NCI-H2029 (cell line): ENCODE results near the gene PROK2.

ENCODE experiments used
- DNase-seq: peaks from one replicate; lab custom pipeline; 2025; lab: John Stamatoyannopoulos, UW

The PROK2 gene

DNA sequence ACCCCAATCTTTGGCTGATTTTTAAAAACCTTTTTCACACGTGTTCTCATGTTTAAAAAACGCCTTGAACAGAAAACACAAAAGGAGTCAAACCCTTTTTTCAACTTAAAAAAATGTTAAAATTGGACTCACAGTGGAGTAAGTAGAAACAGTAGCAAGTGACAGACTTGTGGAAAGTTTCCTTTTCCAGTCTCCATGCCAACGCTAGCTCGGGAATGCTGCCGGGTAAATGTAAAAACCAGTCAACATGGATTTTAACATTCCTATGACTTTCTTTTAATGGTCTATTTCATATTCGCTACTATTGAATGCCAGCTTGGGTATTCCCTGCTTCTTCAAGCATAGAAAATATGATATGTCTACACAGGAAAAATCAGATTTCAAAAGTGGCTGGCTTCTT lies 1.6 kb upstream of the PROK2 start:
- no peak for DNase-seq

DNA sequence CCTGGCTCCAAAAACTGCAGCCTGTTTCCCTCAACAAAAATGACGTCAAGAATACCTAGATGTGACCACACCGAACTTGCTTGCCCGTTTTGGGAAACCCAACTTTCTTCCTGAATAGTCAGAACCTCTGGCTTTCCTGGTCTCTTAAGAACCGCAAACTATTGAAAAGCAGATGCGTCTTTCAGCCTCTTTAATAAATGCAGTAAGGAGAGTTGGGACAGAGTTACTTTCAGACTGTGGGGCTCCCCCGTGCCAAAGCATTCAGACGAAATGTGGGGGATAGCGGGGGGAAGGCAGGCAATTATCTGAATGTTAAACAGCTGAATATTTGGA lies 1.2 kb upstream of the PROK2 start:
- no peak for DNase-seq

GRCh38 chr3:71785532-71786216 lies 726 bp upstream of the PROK2 start:
- DNase-seq: no peak

DNA sequence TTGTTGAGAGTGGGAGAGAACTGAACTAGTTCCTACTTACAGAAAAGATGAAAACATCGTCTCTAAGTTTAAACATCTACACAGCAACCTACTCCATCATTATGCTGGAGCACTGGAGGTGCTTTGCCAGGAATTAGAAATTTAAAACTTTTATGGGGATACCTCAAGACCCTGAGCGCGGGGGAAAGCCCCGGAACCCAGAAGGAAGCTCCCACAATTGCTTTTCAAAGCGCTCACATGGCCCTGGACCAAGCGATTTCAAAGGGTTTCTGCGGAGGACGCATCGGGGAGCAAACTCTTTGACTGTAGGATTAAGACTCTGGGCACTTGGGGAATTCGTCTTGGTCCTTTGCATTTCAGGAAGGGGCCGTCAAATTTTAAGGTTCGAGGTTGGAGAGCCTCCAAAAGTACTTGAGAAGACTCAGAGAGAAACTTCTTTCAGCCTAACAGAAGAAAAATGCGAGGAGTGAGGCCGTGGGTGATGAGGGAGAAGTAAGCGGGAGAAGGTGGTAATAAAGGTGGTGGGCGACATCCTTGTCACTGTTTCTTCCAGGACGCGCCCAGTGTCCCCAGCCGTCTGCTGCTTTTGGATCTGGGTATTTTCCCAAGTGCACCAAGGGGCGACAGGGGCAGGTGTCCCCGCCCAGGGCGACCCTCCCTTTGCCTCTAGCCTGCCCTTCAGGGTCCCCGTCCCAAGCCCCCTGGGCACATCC lies 591 bp downstream of the PROK2 start:
- no peak for DNase-seq

- no peak for DNase-seq
These were observed 1.8 kb downstream of the PROK2 start for GRCh38 chr3:71783152-71783551.

DNA sequence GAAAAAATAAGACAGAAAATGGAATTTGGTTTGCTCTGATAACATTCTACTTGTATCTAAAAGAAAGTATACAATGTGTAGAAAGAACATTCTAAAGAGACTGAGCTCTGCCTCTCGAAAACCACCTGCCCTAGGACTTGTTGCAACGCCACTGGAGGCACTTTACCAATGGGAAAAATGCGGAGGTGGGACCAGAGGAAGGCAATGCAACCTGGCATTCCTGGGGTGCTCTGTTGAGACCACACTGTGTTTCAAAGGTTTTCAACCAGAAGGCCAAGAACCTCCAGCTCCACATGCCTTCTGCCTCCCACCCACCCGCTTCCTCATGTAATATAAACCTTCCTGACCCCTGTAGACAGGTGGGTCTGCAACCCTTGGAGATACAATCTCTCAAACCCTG lies 4.5 kb downstream of the PROK2 start:
- DNase-seq: no peak

DNA sequence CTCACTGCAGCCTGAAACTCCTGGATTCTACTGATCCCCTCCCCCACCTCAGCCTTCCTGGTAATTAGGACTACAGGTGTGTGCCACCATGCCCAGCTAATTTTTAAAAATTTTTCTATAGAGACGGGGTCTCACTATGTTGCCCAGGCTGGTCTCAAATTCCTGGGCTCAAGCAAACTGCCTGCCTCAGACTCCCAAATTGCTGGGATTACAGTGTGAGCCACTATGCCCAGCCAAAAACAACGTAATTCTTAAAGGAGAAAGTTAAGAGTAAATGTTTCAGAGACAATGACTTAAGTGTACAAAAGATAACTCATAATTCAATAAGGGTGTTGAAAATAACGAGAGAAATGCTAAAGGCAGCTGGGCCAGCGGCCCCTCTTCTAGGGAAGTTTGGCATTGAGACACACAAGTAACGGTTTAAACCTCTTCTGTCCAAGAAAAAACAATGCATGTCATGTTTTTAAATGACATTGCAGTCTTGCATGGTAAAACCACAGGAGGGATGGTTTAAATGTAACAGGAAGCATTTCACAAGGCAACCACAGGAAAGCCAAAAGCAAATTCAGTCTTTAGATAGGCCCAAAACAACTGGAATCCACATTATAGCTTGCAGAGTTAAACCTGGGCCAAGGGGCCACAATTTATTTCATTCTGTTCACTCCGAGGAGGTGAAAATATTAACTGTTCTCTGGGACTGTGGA lies 5.1 kb downstream of the PROK2 start:
- DNase-seq: no peak

DNA sequence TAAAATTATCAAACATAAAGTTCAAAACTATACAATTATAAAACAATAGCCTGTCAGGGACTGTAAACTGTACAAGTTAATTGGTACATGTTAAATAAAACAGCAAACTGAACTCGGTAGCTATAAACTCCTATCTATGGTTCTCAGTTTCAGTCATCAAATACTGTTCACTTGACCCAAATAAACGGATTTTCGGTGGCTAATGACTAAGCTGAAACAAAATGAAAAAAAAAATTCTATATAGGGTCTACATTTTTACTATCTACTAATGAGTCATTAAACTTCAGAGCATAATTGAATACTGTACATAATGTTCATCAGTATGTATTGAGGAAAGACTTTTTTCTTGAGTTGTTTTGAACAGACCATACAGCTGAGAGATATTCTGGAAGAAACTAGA lies 6.6 kb downstream of the PROK2 start:
- no peak for DNase-seq

DNA sequence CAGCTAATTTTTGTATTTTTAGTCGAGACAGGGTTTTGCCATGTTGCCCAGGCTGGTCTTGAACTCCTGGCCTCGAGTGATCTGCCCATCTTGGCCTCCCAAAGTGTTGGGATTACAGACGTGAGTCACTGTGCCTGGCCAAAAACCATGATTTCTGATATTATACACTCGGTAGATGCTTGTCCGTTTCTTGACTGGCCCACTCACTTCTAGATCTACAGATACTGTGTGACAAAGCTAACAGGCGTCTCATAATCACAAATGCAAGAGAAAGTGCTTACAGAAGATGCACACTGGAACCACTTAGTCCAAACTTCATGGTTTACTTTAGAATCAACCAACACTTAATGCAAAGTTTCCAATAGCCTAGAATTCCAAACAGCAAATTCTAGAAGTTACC lies 8.4 kb downstream of the PROK2 start:
- DNase-seq: no peak

DNA sequence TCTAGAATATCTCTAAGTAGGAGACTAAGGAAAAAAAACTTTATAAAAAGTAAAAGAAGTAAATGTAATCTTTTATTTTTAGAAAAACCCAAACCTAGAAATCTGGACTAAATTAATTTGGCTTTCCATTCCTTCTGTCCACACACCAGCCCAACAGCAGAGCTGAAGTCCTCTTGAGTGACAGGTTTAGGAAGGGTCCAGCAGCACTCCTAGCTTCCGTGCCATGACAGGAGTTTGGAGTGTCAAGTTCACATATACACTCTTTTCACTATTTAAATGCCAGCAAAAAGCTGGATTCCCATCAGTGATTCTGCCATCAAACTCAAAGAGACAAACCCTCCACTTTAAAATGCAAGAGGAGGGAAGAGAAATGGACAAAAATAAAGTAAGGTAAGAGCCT lies 13.1 kb downstream of the PROK2 start:
- DNase-seq: no peak

DNA sequence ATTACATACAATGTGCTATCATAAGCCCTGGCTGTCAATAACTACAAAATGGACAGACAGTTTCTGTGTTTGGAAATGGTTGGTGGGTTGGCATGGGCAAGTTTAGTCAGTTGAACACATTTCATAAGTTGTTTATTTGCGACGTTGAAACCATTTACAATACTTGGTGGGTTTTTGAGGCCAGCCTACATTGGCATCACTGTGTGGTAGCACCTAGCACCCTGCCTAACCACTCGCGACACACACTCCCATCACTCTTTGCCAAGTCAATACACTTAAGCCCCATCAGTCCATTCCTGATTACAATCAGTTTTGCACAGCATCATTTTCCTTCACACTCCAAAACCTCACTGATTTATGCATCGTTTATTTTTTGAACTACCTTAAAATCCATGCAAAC lies 13.8 kb downstream of the PROK2 start:
- DNase-seq: no peak

DNA sequence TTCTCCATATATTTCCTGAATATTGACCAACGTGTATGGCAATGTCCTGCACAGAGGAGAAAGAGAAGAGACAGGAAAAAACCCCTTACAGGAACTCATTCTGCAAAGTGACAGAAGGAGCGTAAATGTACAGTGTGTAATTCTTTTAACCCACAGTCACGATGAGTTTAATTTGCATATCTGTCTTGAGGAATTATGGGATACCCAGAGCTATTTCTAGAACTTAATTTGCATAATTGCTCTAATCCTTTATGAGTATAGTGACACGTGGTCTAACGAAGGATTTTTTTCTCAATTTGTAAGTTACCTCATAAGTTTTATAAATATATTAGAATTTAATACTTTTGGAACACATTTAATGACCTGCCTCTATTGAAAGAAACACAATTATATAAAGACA lies 21.5 kb downstream of the PROK2 start:
- no peak for DNase-seq

DNA sequence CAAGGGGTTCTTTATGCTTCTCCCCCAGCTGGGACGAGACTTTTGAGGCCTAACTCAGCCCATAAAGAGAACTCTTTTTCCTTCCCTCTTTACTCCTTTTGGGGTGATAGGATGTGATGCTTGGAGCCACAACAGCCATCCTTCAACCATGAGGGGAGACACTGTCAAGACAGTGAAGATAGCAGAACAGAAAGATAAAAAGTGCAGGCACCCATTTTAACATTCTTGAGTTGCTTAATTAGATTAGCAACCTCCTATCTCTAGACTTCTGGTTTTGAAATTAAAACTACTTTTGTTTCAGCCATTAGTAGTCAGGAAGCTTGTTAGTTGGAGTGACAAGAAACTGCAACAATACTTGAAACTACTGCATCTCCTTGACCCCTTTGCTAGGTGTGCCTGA lies 24.8 kb downstream of the PROK2 start:
- DNase-seq: no peak

- DNase-seq: no peak
These were observed 25.5 kb downstream of the PROK2 start for GRCh38 chr3:71759401-71759800.

DNA sequence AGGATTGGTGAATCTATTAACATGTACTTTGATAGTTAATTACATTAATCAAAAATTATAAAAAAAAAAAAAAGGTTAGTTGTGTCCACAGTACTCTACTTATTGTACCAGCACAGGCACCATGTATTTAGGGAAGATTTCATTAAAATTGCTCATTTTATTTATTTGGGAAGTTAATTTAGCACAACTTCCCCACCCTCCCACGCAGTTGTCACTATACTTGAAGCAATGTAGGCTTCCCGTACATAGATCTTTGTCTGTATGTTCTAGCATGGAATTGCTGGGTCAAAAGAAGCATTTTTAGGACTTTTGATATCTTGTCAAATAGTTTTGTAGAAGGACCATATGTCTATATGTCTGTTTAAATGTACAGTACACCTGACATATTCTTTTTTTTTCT lies 26.9 kb downstream of the PROK2 start:
- DNase-seq: no peak

- no peak for DNase-seq
These were observed 30.2 kb downstream of the PROK2 start for GRCh38 chr3:71754610-71755253.

DNA sequence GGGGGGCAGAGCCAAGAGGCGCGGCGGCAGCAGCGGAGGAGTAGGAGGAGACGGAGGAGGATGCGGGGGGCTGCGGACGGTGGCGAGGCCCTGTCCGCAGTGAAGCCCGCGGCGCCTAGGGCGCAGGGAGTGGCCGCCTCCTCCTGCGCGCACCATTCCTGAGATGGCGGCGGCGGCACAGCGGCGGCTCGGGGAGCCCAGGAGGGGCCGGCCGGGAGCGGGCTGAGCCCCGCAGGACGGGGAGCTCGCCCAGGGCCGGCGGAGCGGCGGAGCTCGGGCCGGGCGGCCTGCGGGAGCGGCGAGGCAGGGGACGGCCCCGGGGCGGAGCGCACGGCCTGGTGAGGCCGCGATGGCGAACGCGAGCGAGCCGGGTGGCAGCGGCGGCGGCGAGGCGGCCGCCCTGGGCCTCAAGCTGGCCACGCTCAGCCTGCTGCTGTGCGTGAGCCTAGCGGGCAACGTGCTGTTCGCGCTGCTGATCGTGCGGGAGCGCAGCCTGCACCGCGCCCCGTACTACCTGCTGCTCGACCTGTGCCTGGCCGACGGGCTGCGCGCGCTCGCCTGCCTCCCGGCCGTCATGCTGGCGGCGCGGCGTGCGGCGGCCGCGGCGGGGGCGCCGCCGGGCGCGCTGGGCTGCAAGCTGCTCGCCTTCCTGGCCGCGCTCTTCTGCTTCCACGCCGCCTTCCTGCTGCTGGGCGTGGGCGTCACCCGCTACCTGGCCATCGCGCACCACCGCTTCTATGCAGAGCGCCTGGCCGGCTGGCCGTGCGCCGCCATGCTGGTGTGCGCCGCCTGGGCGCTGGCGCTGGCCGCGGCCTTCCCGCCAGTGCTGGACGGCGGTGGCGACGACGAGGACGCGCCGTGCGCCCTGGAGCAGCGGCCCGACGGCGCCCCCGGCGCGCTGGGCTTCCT lies 31.0 kb downstream of the PROK2 start, which contains the start of gene GPR27:
Gene GPR27 (plus strand): TSS at position 155 of the 909 bp plus-strand sequence. CDS start 195 bp downstream, at position 350.
- no peak for DNase-seq

GRCh38 chr3:71752831-71753700 lies 31.9 kb downstream of the PROK2 start:
- DNase-seq: no peak

- DNase-seq: no peak
These were observed 33.3 kb downstream of the PROK2 start for GRCh38 chr3:71751602-71752001.

- DNase-seq: no peak
These were observed 40.2 kb downstream of the PROK2 start for GRCh38 chr3:71744738-71745137.

- no peak for DNase-seq
These were observed 42.3 kb downstream of the PROK2 start for GRCh38 chr3:71742621-71743020.
